COLO829 (cell line): ENCODE measurements around the gene PTGR3.

Source experiments
- DNase-seq: peaks from one replicate; pipeline ENCODE4 v3.0.0; 2012; ENCODE audit warnings: low spot score

The PTGR3 gene

GRCh38 chr18:75214766-75215510 lies 6.0 kb upstream of the PTGR3 start:
- no peak for DNase-seq

- no peak for DNase-seq
Measured at GRCh38 chr18:75214332-75214690, 5.4 kb upstream of the PTGR3 start.

- no peak for DNase-seq
Measured at GRCh38 chr18:75213611-75214331, 4.8 kb upstream of the PTGR3 start.

GRCh38 chr18:75212751-75213090 lies 3.8 kb upstream of the PTGR3 start:
- DNase-seq: no peak

- DNase-seq: peak; percentile 33
Measured at GRCh38 chr18:75211953-75212750, 3.2 kb upstream of the PTGR3 start.

- DNase-seq: no peak
Measured at GRCh38 chr18:75211626-75211952, 2.6 kb upstream of the PTGR3 start.

- DNase-seq: no peak
Measured at GRCh38 chr18:75211002-75211621, 2.2 kb upstream of the PTGR3 start.

GRCh38 chr18:75210274-75211001 lies 1.5 kb upstream of the PTGR3 start, which contains the start of gene TSHZ1:
Gene TSHZ1 (plus strand): TSS chr18:75210797. CDS start chr18:75211877, 1,080 bp downstream.
- DNase-seq: peak; percentile 74

GRCh38 chr18:75209951-75210258 lies 966 bp upstream of the PTGR3 start:
- no peak for DNase-seq

GRCh38 chr18:75208836-75209128 lies 157 bp downstream of the PTGR3 start:
- no peak for DNase-seq

- no peak for DNase-seq
Measured at GRCh38 chr18:75208155-75208835, 644 bp downstream of the PTGR3 start.

- no peak for DNase-seq
Measured at GRCh38 chr18:75207310-75208154, 1.4 kb downstream of the PTGR3 start.

- no peak for DNase-seq
Measured at GRCh38 chr18:75206452-75207309, 2.3 kb downstream of the PTGR3 start.

- DNase-seq: no peak
Measured at GRCh38 chr18:75205514-75206132, 3.3 kb downstream of the PTGR3 start.

GRCh38 chr18:75204732-75205513 lies 4.0 kb downstream of the PTGR3 start:
- no peak for DNase-seq

- DNase-seq: no peak
Measured at GRCh38 chr18:75204269-75204731, 4.6 kb downstream of the PTGR3 start.

- DNase-seq: no peak
Measured at GRCh38 chr18:75203416-75204268, 5.3 kb downstream of the PTGR3 start.
